Islet of Langerhans (tissue), 1 donor: ENCODE measurements around the gene IFRD1.
A peak's percentile ranks its signal among the peaks of the same experiment; 100 is the strongest.
"Not testable (repeated sequence)": the region's sequence is repeated elsewhere in the genome, so short reads cannot be mapped to it uniquely, and the experiment has no call there.

Experiments used
- FAIRE-seq: peaks from one replicate; lab custom pipeline; 2011; peaks lifted over from hg19 to GRCh38; lab: Jason Lieb, UNC

The IFRD1 gene

GRCh38 chr7:112488264-112488552 lies 37.9 kb downstream of the IFRD1 start:
- no peak for FAIRE-seq

GRCh38 chr7:112492186-112492585 lies 41.9 kb downstream of the IFRD1 start:
- no peak for FAIRE-seq

GRCh38 chr7:112494656-112495055 lies 44.4 kb downstream of the IFRD1 start:
- no peak for FAIRE-seq

- no peak for FAIRE-seq
Measured at GRCh38 chr7:112495156-112495788, 45.0 kb downstream of the IFRD1 start.

- peak; percentile 90 for FAIRE-seq
Measured at GRCh38 chr7:112495810-112496462, 45.7 kb downstream of the IFRD1 start.

- no peak for FAIRE-seq
Measured at GRCh38 chr7:112497481-112497880, 47.2 kb downstream of the IFRD1 start.

- no peak for FAIRE-seq
Measured at GRCh38 chr7:112500619-112501018, 50.4 kb downstream of the IFRD1 start.

GRCh38 chr7:112501801-112502503 lies 51.7 kb downstream of the IFRD1 start:
- FAIRE-seq, result no peak

- FAIRE-seq, result no peak
Measured at GRCh38 chr7:112502700-112503099, 52.4 kb downstream of the IFRD1 start.

- FAIRE-seq, result no peak
Measured at GRCh38 chr7:112503361-112503972, 53.2 kb downstream of the IFRD1 start.

- FAIRE-seq, result no peak
Measured at GRCh38 chr7:112504093-112504695, 53.9 kb downstream of the IFRD1 start.

- no peak for FAIRE-seq
Measured at GRCh38 chr7:112505495-112505894, 55.2 kb downstream of the IFRD1 start.

- no peak for FAIRE-seq
Measured at GRCh38 chr7:112508404-112508803, 58.1 kb downstream of the IFRD1 start.

GRCh38 chr7:112509402-112509801 lies 59.1 kb downstream of the IFRD1 start:
- FAIRE-seq, result no peak

- FAIRE-seq, result no peak
Measured at GRCh38 chr7:112510001-112510742, 59.9 kb downstream of the IFRD1 start.

- no peak for FAIRE-seq
Measured at GRCh38 chr7:112510743-112511110, 60.5 kb downstream of the IFRD1 start.

GRCh38 chr7:112511451-112512202 lies 61.4 kb downstream of the IFRD1 start:
- no peak for FAIRE-seq

GRCh38 chr7:112512451-112513210 lies 62.4 kb downstream of the IFRD1 start:
- no peak for FAIRE-seq

GRCh38 chr7:112515989-112516388 lies 65.7 kb downstream of the IFRD1 start:
- no peak for FAIRE-seq

- not testable (repeated sequence) for FAIRE-seq
Measured at GRCh38 chr7:112516418-112516817, 66.2 kb downstream of the IFRD1 start.

- FAIRE-seq, result no peak
Measured at GRCh38 chr7:112517487-112517886, 67.2 kb downstream of the IFRD1 start.
